ENCODE measurements around the gene KCNAB1.

GRCh38 chr3:156303001-156303707 lies 182.8 kb downstream of the KCNAB1 start:
- no peak for TF ChIP-seq CTCF (IDR thresholded peaks at IDR 0.05; ENCODE audit: extremely low read depth in 1 of 2, insufficient read depth in 1 of 2, low read depth in 1 of 2, low read length in 2 of 2)
- no peak for TF ChIP-seq POLR2A (IDR thresholded peaks at IDR 0.05; ENCODE audit: low read depth, low read length)
- TF ChIP-seq MYC (IDR thresholded peaks at IDR 0.05; ENCODE audit: low read depth, low read length) = no peak
- no peak for TF ChIP-seq EZH2 (IDR thresholded peaks at IDR 0.05; ENCODE audit: borderline replicate concordance, low read depth, low read length, severe bottlenecking)
- no peak for TF ChIP-seq POLR2AphosphoS5 (IDR thresholded peaks at IDR 0.05; ENCODE audit: insufficient read depth, low read depth, low read length)

All from endothelial cell of umbilical vein (primary cell).